CD4-positive, alpha-beta memory T cell (primary cell): ENCODE measurements around the gene DENND1C. TPM values are rescaled to one million over a fixed set of nuclear protein-coding genes. Genes with fewer than 3 reads are reported as not detected.

Experiments used
- CTCF ChIA-PET: fragments of 350-600 bp; sonication (Branson Sonifier 250); formaldehyde crosslinking; loops from one replicate; lab custom pipeline; 2021; ENCODE audit warnings: inconsistent platforms; ENCODE audit not compliant: partially characterized antibody; lab: Charles Lee
- POLR2A ChIA-PET: fragments of 350-600 bp; sonication (Branson Sonifier 250); formaldehyde crosslinking; loops from one replicate; lab custom pipeline; 2021; ENCODE audit not compliant: partially characterized antibody; lab: Charles Lee
- DNase-seq, 5 donors: peaks; one replicate each; pipeline versions ENCODE4 v3.0.0 to v3.0.0-alpha.2; 2020 to 2022; ENCODE audit warnings: mixed read lengths in 1 of 5
- H3K27ac ChIP-seq: one replicate; pipeline ENCODE4 v1.7.0; 2013; ENCODE audit warnings: low read depth, low read length
- H3K27me3 ChIP-seq: 2 replicates; pipeline ENCODE4 v1.7.0; 2013; ENCODE audit warnings: mild to moderate bottlenecking, low read length, moderate library complexity; ENCODE audit not compliant: insufficient read depth
- H3K36me3 ChIP-seq: 2 replicates; pipeline ENCODE4 v1.7.0; 2013; ENCODE audit warnings: mild to moderate bottlenecking, low read length, moderate library complexity; ENCODE audit not compliant: insufficient read depth
- H3K4me1 ChIP-seq: 2 replicates; pipeline ENCODE4 v1.7.0; 2013; ENCODE audit warnings: mild to moderate bottlenecking, low read length, moderate library complexity; ENCODE audit not compliant: insufficient read depth
- H3K4me3 ChIP-seq, 2 donors: one replicate each; pipeline ENCODE4 v1.7.0; 2013; ENCODE audit warnings: low read length in 2 of 2, mild to moderate bottlenecking in 1 of 2
- H3K9me3 ChIP-seq, 2 donors: one replicate each; pipeline ENCODE4 v1.7.0; 2013; ENCODE audit warnings: low read length in 2 of 2, control low read depth in 1 of 2; ENCODE audit not compliant: control insufficient read depth in 1 of 2
- H3K27ac Mint-ChIP-seq, 7 donors: one replicate each; pipeline ENCODE4 v1.8.0; 2020 to 2021; ENCODE audit warnings: mixed read lengths in 7 of 7, mild to moderate bottlenecking in 6 of 7, inconsistent platforms in 3 of 7, moderate library complexity in 3 of 7
- H3K27me3 Mint-ChIP-seq, 2 donors: one replicate each; pipeline ENCODE4 v1.8.0; 2020 to 2021; ENCODE audit warnings: mixed read lengths in 2 of 2
- H3K36me3 Mint-ChIP-seq, 2 donors: one replicate each; pipeline ENCODE4 v1.8.0; 2020 to 2021; ENCODE audit warnings: mixed read lengths in 2 of 2, inconsistent platforms in 1 of 2, mild to moderate bottlenecking in 1 of 2
- H3K4me1 Mint-ChIP-seq, 4 donors: one replicate each; pipeline ENCODE4 v1.8.0; 2020 to 2021; ENCODE audit warnings: mixed read lengths in 4 of 4, mild to moderate bottlenecking in 1 of 4
- H3K4me3 Mint-ChIP-seq, 8 donors: one replicate each; pipeline ENCODE4 v1.8.0; 2020 to 2021; ENCODE audit warnings: mixed read lengths in 8 of 8, mild to moderate bottlenecking in 7 of 8, moderate library complexity in 6 of 8, inconsistent platforms in 3 of 8
- H3K9me3 Mint-ChIP-seq, 8 donors: one replicate each; pipeline ENCODE4 v1.8.0; 2020 to 2021; ENCODE audit warnings: mixed read lengths in 8 of 8, mild to moderate bottlenecking in 5 of 8, inconsistent platforms in 3 of 8, moderate library complexity in 1 of 8
- intact Hi-C: fragments of 100-400 bp; cut with micrococcal nuclease; formaldehyde crosslinking; loops from one replicate; pipeline ENCODE4 v1.15.1; 2023
- polyA plus RNA-seq, 2 donors: library from polyadenylated mRNA; unstranded; fragments of 300-500 nt; fragmentation: Illumina TruSeq; gene quantifications; one replicate each; pipeline ENCODE4 v1.2.3, GENCODE V29; 2021
- total RNA-seq, 2 experiments: library from RNA; stranded (reverse); gene quantifications; one replicate each; pipeline ENCODE4 v1.2.3, GENCODE V29; 2021

Gene DENND1C, protein sequence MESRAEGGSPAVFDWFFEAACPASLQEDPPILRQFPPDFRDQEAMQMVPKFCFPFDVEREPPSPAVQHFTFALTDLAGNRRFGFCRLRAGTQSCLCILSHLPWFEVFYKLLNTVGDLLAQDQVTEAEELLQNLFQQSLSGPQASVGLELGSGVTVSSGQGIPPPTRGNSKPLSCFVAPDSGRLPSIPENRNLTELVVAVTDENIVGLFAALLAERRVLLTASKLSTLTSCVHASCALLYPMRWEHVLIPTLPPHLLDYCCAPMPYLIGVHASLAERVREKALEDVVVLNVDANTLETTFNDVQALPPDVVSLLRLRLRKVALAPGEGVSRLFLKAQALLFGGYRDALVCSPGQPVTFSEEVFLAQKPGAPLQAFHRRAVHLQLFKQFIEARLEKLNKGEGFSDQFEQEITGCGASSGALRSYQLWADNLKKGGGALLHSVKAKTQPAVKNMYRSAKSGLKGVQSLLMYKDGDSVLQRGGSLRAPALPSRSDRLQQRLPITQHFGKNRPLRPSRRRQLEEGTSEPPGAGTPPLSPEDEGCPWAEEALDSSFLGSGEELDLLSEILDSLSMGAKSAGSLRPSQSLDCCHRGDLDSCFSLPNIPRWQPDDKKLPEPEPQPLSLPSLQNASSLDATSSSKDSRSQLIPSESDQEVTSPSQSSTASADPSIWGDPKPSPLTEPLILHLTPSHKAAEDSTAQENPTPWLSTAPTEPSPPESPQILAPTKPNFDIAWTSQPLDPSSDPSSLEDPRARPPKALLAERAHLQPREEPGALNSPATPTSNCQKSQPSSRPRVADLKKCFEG
- total RNA-seq (100 to 1,000 TPM; 105 to 113 TPM), polyA plus RNA-seq (10 to 100 TPM; 39.6 to 77.8 TPM)

DNA sequence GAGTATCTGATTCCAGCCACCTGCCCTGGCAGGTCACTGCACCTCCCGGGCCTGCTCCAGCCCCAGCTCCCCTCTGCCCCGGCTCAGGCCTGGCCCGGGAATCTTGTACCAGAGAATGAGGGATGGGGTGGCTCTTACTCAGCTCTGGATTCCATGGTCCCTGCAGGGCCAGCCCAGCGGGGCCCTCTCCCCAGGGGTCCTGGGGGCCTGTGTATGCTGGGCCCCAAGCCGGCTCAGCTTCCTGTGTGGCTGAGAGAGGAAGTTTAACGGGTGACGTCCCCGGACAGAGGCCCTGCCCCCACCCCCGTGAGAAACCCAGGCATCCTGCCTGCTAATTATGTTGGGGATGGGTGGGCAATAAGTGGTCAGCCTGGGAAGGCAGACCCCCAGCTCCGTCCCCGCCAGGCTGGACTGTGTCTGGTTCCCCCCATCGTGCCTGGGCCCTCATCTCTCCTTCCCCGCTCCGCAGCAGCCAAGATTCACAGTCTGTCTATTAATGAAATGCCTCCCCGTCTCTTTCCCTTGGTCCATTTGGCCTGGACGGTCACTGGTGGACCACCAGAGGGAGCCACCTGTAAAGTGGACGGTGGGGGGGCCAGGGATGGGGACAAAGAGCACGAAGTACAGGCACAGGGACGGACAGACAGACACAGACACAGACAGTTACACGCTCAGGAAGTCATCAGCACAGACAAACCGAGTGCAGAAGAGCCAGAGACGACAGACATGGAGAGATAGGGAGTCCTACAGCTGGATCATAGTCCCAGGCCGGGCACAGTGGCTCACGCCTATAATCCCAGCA lies at the start of gene DENND1C:
Gene DENND1C (minus strand): TSS at position 247 of the 802 bp plus-strand sequence. CDS start 92 bp downstream, at position 155.
- no peaks in the 10 kb centered on the region for H3K9me3 Mint-ChIP-seq
- peaks cover 46% of the 10 kb centered on the region for H3K4me1 ChIP-seq
- peak within 1 kb of the TSS; percentile 93 to 99 (median 98) for H3K27ac Mint-ChIP-seq
- intact Hi-C loops, result loop anchor here (1.0 kb wide), 1 partner anchor 21 kb away; no protein-coding TSS in a partner anchor
- ChIA-PET POLR2A (interaction anchor here (0.9 to 3.0 kb wide), 17 partner anchors 8 to 291 kb away, joined by 3 to 35 read pairs (median 8); partner anchors contain the start of genes ALKBH7, CLPP, CRB3 and GPR108), CTCF (interaction anchor here (0.7 to 1.8 kb wide), 7 partner anchors 16 to 263 kb away, joined by 3 to 6 read pairs (median 4); partner anchors contain the start of gene SLC25A23)
- peak within 1 kb of the TSS; percentile 93 for H3K27ac ChIP-seq
- peaks cover 10% of the 10 kb centered on the region for H3K36me3 ChIP-seq
- H3K4me3 Mint-ChIP-seq, result peak within 1 kb of the TSS; percentile 94 to 100 (median 96)
- H3K36me3 Mint-ChIP-seq, result peaks cover 3 to 15% of the 10 kb centered on the region in 2 donors
- H3K27me3 ChIP-seq, result no peaks in the 10 kb centered on the region
- DNase-seq, result peak; percentile 58 to 66 (median 64)
- H3K4me3 ChIP-seq, result peak within 1 kb of the TSS; percentile 91 to 97
- H3K27me3 Mint-ChIP-seq, result no peaks in the 10 kb centered on the region
- H3K4me1 Mint-ChIP-seq, result peaks cover 19 to 46% (median 27%) of the 10 kb centered on the region in 4 donors
- H3K9me3 ChIP-seq, result no peaks in the 10 kb centered on the region

DNA sequence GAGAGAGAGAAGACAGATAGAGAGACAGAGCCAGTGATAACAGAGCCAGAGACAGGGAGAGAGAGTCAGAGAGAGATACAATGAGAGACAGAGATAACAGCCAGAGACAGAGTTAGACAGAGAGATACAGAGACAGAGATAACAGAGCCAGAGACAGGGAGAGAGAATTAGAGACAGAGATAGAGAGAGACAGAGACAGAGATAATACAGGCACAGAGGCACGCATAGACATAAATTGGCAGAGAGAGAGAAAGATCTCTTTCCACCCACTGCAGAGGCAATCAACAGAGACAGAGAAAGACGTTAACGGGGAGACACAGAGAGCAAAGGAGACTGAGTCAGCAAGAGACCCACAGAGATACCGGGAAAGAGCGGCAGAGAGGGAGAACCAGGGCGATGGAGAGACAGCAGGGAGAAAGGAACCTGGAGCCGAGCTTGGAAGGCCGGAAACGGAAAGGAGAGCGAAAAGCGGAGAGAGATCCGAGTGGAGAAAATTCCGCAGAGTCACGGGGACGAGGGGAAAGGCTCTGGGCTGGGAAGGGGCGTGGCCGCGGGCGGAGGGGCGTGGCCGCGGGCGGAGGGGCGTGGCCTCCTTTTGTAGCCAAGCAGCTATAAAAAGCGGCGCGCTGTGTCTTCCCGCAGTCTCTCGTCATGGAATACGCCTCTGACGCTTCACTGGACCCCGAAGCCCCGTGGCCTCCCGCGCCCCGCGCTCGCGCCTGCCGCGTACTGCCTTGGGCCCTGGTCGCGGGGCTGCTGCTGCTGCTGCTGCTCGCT lies 49.0 kb upstream of the DENND1C start, which contains the start of gene TNFSF9:
Gene TNFSF9 (plus strand): TSS at position 641 of the 777 bp plus-strand sequence. CDS start 11 bp downstream, at position 652.
- POLR2A ChIA-PET, result interaction anchor here (1.0 to 1.2 kb wide), 5 partner anchors 14 to 139 kb away, joined by 3 to 7 read pairs (median 3); no protein-coding TSS in a partner anchor
- H3K27ac ChIP-seq, result peak within 1 kb of the TSS; percentile 10
- CTCF ChIA-PET, result interaction anchor here (0.7 kb wide), 1 partner anchor 14 kb away, joined by 3 read pairs; no protein-coding TSS in a partner anchor
- Mint-ChIP-seq H3K4me3 (peak within 1 kb of the TSS; percentile 82 to 98 (median 86)), H3K27me3 (peaks cover 18 to 20% of the 10 kb centered on the region in 2 donors), H3K9me3 (peaks cover 0 to 3% (median 0%) of the 10 kb centered on the region in 8 donors), H3K27ac (peak within 1 kb of the TSS; percentile 48 to 92 (median 81)), H3K36me3 (no peaks in the 10 kb centered on the region), H3K4me1 (peaks cover 21 to 46% (median 34%) of the 10 kb centered on the region in 4 donors)
- H3K4me3 ChIP-seq, result peak within 1 kb of the TSS; percentile 38 to 57
- H3K9me3 ChIP-seq, result no peaks in the 10 kb centered on the region
- no peaks in the 10 kb centered on the region for H3K36me3 ChIP-seq
- peaks cover 28% of the 10 kb centered on the region for H3K4me1 ChIP-seq
- intact Hi-C loops, result loop anchor here (5.0 to 10.0 kb wide), 3 partner anchors 74 to 332 kb away; partner anchors contain the start of genes GPR108 and TRIP10
- peak; percentile 61 to 82 (median 71) for DNase-seq
- H3K27me3 ChIP-seq, result peaks cover 13% of the 10 kb centered on the region

DNA sequence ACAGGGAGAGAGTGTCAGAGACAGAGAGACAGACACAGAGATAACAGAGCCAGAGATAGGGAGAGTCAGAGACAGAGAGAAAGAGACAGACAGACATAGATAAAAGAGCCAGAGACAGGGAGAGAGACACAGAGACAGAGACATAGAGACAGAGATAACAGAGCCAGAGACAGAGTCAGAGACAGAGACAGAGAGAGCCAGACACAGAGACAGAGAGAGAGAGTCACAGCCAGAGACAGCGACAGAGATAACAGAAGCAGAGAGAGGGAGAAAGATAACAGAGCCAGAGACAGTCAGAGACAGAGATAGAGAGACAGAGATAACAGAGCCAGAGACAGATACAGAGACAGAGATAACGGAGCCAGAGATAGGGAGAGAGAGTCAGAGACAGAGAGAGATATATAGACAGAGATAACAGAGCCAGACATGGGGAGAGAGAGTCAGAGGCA lies 48.4 kb upstream of the DENND1C start:
- CTCF ChIA-PET, result no interaction called here
- H3K9me3 Mint-ChIP-seq, result peaks cover 0 to 3% (median 0%) of the 10 kb centered on the region in 8 donors
- DNase-seq, result no peak
- POLR2A ChIA-PET, result interaction anchor here (1.0 kb wide), 1 partner anchor 139 kb away, joined by 3 read pairs; no protein-coding TSS in a partner anchor
- H3K27ac ChIP-seq, result no peak overlapping the region
- peaks cover 13% of the 10 kb centered on the region for H3K27me3 ChIP-seq
- peak overlapping the region; percentile 77 to 98 (median 86) for H3K4me3 Mint-ChIP-seq
- intact Hi-C loops, result loop anchor here (5.0 to 10.0 kb wide), 3 partner anchors 75 to 332 kb away; partner anchors contain the start of genes GPR108 and TRIP10
- peak overlapping the region in 2 of 7 donors; percentile 66 to 73 for H3K27ac Mint-ChIP-seq
- H3K36me3 ChIP-seq, result no peaks in the 10 kb centered on the region
- no peak overlapping the region for H3K4me3 ChIP-seq
- H3K36me3 Mint-ChIP-seq, result no peaks in the 10 kb centered on the region
- H3K27me3 Mint-ChIP-seq, result peaks cover 18 to 20% of the 10 kb centered on the region in 2 donors
- H3K4me1 ChIP-seq, result peaks cover 27% of the 10 kb centered on the region
- H3K9me3 ChIP-seq, result no peaks in the 10 kb centered on the region
- H3K4me1 Mint-ChIP-seq, result peaks cover 21 to 45% (median 32%) of the 10 kb centered on the region in 4 donors

DNA sequence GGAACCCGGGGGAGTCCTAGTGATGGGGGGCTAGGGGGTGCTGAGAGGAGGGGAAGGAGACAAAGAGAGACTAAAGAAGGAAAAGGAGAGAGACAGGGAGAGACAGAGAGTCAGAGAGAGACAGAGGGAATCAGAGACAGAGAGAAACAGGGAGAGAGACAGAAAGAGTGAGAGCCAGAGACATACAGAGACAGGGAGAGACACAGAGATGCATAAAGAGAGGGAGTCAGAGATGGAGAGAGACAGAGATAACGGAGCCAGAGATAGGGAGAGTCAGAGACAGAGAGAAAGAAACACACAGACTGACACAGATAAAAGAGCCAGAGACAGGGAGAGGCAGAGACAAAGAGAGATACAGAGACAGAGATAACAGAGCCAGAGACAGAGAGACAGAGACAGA lies 47.8 kb upstream of the DENND1C start:
- ChIA-PET POLR2A (no interaction called here), CTCF (no interaction called here)
- Mint-ChIP-seq H3K27ac (peak overlapping the region in 4 of 7 donors; percentile 2 to 85 (median 52)), H3K36me3 (no peaks in the 10 kb centered on the region), H3K4me1 (peaks cover 21 to 42% (median 32%) of the 10 kb centered on the region in 4 donors), H3K27me3 (peaks cover 16 to 18% of the 10 kb centered on the region in 2 donors), H3K4me3 (peak overlapping the region in 5 of 8 donors; percentile 25 to 60 (median 42)), H3K9me3 (peaks cover 0 to 3% (median 0%) of the 10 kb centered on the region in 8 donors)
- peaks cover 27% of the 10 kb centered on the region for H3K4me1 ChIP-seq
- peaks cover 13% of the 10 kb centered on the region for H3K27me3 ChIP-seq
- intact Hi-C loops, result no loop called here
- DNase-seq, result no peak
- no peak overlapping the region for H3K4me3 ChIP-seq
- H3K9me3 ChIP-seq, result no peaks in the 10 kb centered on the region
- H3K27ac ChIP-seq, result no peak overlapping the region
- H3K36me3 ChIP-seq, result no peaks in the 10 kb centered on the region

DNA sequence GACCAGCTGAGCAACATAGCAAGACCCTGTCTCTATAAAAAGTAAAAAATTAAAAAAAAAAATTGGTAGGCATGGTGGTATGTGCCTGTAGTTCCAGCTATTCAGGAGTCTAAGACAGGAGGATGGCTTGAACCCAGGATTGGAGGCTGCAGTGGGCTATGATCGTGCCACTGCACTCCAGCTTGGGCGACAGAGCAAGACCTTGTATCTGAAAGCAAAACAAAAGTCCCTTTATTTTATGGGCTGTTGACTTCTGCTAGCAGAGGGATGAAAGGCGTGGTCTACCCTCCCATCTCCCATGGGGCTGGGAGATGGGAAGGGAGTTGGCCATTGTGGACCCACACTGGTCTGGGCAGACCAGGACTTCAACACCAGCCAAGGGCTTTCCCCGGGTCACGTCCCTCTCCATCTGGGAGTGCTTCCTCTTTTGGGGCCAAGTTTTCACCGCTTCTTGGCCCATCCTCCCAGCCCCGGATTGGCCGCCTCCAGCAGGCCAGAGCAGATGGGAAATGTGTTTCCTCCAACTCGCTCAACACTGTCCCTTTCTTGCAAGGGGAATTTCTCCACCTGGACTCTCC lies 47.0 kb upstream of the DENND1C start:
- Histone ChIP-seq H3K36me3 (no peaks in the 10 kb centered on the region), H3K4me1 (peaks cover 27% of the 10 kb centered on the region), H3K4me3 (no peak overlapping the region), H3K27me3 (peaks cover 13% of the 10 kb centered on the region), H3K27ac (no peak overlapping the region), H3K9me3 (no peaks in the 10 kb centered on the region)
- CTCF ChIA-PET, result no interaction called here
- Mint-ChIP-seq H3K9me3 (peaks cover 0 to 3% (median 0%) of the 10 kb centered on the region in 8 donors), H3K36me3 (no peaks in the 10 kb centered on the region), H3K4me1 (peaks cover 21 to 36% (median 32%) of the 10 kb centered on the region in 4 donors), H3K27ac (peak overlapping the region in 1 of 7 donors; percentile 3), H3K27me3 (peaks cover 13% of the 10 kb centered on the region in 2 donors), H3K4me3 (no peak overlapping the region)
- intact Hi-C loops, result no loop called here
- DNase-seq, result no peak
- POLR2A ChIA-PET, result no interaction called here
